OCI-LY3 (cell line): ENCODE data around the gene PPIP5K2.
"Not testable (repeated sequence)": the region's sequence is repeated elsewhere in the genome, so short reads cannot be mapped to it uniquely, and the experiment has no call there.

ENCODE experiments used
- CTCF ChIP-seq: fragments of 200-600, 300-600 bp; sonication (generic); IDR thresholded peaks from 2 replicates; pipeline ENCODE4 v1.5.1; 2014; ENCODE audit warnings: antibody characterized with exemption, low read length, low read depth
- EZH2phosphoT487 ChIP-seq: fragments of 200-600 bp; shearing (Covaris generic); IDR thresholded peaks from 2 replicates; pipeline ENCODE4 v1.6.1; 2018; ENCODE audit warnings: antibody characterized with exemption, mixed run types, low read depth

- not testable (repeated sequence) for TF ChIP-seq CTCF, EZH2phosphoT487
Measured at GRCh38 chr5:103219074-103219473, 99.0 kb downstream of the PPIP5K2 start.
